ENCODE results near the gene NUMBL. TPM values are rescaled to one million over a fixed set of nuclear protein-coding genes. Genes with fewer than 3 reads are reported as not detected.
A peak's percentile ranks its signal among the peaks of the same experiment; 100 is the strongest.

Gene NUMBL
- total and polyA plus RNA-seq, 4 donors: 9.8 to 95.4 (median 61.0) TPM

DNA sequence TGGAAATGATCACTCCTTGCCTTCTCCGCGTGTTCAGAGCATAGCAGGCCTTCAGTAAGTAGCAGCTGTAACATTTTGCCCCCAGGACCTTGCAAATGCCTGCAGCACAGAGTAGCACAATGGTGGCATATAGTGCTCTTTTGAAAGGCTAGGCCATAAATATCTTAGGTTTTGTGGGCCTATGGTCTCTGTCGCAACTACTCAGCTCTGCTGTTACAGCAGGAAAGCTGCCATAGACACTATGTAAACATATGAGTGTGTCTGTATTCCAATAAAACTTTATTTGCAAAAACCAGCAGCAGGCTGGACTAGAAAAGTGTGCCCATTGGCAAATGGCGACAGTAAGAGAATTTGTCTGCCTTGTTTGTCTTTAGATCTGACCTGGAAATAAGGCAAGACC, 35.8 kb upstream of the NUMBL start:
- Histone ChIP-seq H3K4me1 (ENCODE audit: control insufficient read depth in 1 of 2, insufficient read depth in 2 of 2, low read length in 2 of 2) (no peaks in the 10 kb centered on the region), H3K36me3 (ENCODE audit: control insufficient read depth in 1 of 2, insufficient read depth in 2 of 2, low read length in 1 of 2) (peaks cover 2 to 4% of the 10 kb centered on the region in 2 donors), H3K27ac (ENCODE audit: low read depth in 1 of 2, low read length in 2 of 2) (no peak overlapping the region), H3K4me3 (ENCODE audit: low read length in 2 of 2) (no peak overlapping the region), H3K27me3 (ENCODE audit: control insufficient read depth in 1 of 2, insufficient read depth in 2 of 2, low read length in 1 of 2) (no peaks in the 10 kb centered on the region), H3K9me3 (ENCODE audit: control insufficient read depth, low read length) (no peaks in the 10 kb centered on the region)
- DNase-seq (no peak), ATAC-seq (ENCODE audit: low FRiP score) (no peak)
- intact Hi-C loops (cut with DNase I): no loop called here
- 97 to 98% methylated on average over 4 of the region's 4 CpGs for WGBS, 2 donors

DNA sequence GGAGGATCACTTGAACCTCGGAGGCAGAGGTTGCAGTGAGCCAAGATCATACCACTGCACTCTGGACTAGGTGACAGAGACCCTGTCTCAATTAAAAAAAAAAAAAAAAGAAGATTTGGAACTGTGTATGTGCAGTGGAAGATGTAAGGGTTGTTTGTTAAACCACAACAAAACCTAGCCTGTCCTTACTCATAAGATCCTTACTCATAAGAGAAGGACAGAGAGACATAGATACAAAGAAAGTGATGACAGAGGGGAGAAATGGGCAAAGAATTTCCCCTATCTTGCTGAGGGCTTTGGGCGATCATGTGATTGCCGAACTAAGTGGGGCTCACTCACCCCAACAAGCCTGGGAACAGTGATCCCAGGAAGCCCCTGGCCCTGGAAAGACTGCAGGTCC, 34.4 kb upstream of the NUMBL start:
- H3K4me3 ChIP-seq (ENCODE audit: low read length in 2 of 2): no peak overlapping the region
- H3K9me3 ChIP-seq (ENCODE audit: control insufficient read depth, low read length): no peaks in the 10 kb centered on the region
- ATAC-seq (ENCODE audit: low FRiP score): no peak
- WGBS, 2 donors: 95 to 96% methylated on average over 3 of the region's 3 CpGs
- intact Hi-C loops (cut with DNase I): no loop called here
- DNase-seq: no peak
- H3K4me1 ChIP-seq (ENCODE audit: control insufficient read depth in 1 of 2, insufficient read depth in 2 of 2, low read length in 2 of 2): no peaks in the 10 kb centered on the region
- H3K27ac ChIP-seq (ENCODE audit: low read depth in 1 of 2, low read length in 2 of 2): no peak overlapping the region
- peaks cover 0 to 2% of the 10 kb centered on the region in 2 donors for H3K36me3 ChIP-seq (ENCODE audit: control insufficient read depth in 1 of 2, insufficient read depth in 2 of 2, low read length in 1 of 2)
- no peaks in the 10 kb centered on the region for H3K27me3 ChIP-seq (ENCODE audit: control insufficient read depth in 1 of 2, insufficient read depth in 2 of 2, low read length in 1 of 2)

DNA sequence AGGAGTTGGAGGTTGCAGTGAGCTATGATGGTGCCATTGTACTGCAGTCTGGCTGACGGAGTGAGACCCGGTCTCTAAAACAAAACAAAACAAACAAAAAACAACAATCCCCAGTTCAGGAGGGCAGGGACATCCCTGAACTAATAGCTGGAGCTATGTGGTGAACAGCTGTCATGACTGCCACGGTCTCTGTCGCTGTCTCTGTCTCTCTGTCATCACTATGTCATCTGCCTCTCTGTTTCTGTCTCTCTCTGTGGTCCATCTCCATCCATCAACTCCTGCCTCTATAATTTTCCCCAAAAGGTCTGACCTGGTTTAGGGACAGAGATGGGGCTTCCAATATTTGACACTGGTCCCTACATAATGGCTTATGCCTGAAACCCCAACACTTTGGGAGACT, 33.9 kb upstream of the NUMBL start:
- Histone ChIP-seq H3K27me3 (ENCODE audit: control insufficient read depth in 1 of 2, insufficient read depth in 2 of 2, low read length in 1 of 2) (no peaks in the 10 kb centered on the region), H3K9me3 (ENCODE audit: control insufficient read depth, low read length) (no peaks in the 10 kb centered on the region), H3K4me1 (ENCODE audit: control insufficient read depth in 1 of 2, insufficient read depth in 2 of 2, low read length in 2 of 2) (no peaks in the 10 kb centered on the region), H3K4me3 (ENCODE audit: low read length in 2 of 2) (no peak overlapping the region), H3K27ac (ENCODE audit: low read depth in 1 of 2, low read length in 2 of 2) (no peak overlapping the region), H3K36me3 (ENCODE audit: control insufficient read depth in 1 of 2, insufficient read depth in 2 of 2, low read length in 1 of 2) (peaks cover 0 to 2% of the 10 kb centered on the region in 2 donors)
- ATAC-seq (ENCODE audit: low FRiP score): no peak
- 88 to 93% methylated on average over 4 of the region's 4 CpGs for WGBS, 2 donors
- intact Hi-C loops (cut with DNase I): no loop called here
- DNase-seq: no peak

DNA sequence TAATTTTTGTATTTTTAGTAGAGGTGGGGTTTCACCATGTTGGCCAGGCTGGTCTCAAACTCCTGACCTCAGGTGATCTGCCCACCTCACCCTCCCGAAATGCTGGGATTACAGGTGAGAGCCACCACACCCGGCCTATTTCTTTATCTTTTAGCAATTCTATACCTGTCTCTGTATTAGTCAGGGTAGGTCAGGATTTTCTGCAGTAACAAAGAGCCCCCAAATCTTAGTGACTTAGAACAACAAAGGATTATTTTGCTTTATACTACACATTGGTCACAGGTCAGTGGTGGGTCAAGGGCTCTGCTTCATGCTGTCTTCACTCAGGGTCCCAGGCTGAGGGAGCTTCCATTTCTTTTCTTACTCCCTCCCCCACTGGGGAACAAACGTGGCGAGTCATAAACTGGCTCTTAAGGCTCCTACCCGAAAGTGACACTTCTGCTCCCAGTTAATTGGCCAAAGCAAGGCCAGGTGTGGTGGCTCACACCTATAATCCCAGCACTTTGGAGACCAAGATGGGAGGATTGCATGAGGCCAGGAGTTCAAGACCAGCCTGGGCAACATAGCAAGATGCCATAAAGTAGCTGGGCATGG, 33.3 kb upstream of the NUMBL start:
- no peak overlapping the region for H3K27ac ChIP-seq (ENCODE audit: low read depth in 1 of 2, low read length in 2 of 2)
- H3K4me3 ChIP-seq (ENCODE audit: low read length in 2 of 2): no peak overlapping the region
- WGBS, 2 donors: 89 to 91% methylated on average over 5 of the region's 5 CpGs
- intact Hi-C loops (cut with DNase I): no loop called here
- no peaks in the 10 kb centered on the region for H3K9me3 ChIP-seq (ENCODE audit: control insufficient read depth, low read length)
- no peaks in the 10 kb centered on the region for H3K27me3 ChIP-seq (ENCODE audit: control insufficient read depth in 1 of 2, insufficient read depth in 2 of 2, low read length in 1 of 2)
- no peaks in the 10 kb centered on the region for H3K4me1 ChIP-seq (ENCODE audit: control insufficient read depth in 1 of 2, insufficient read depth in 2 of 2, low read length in 2 of 2)
- DNase-seq (no peak), ATAC-seq (ENCODE audit: low FRiP score) (no peak)
- peaks cover 0 to 2% of the 10 kb centered on the region in 2 donors for H3K36me3 ChIP-seq (ENCODE audit: control insufficient read depth in 1 of 2, insufficient read depth in 2 of 2, low read length in 1 of 2)

DNA sequence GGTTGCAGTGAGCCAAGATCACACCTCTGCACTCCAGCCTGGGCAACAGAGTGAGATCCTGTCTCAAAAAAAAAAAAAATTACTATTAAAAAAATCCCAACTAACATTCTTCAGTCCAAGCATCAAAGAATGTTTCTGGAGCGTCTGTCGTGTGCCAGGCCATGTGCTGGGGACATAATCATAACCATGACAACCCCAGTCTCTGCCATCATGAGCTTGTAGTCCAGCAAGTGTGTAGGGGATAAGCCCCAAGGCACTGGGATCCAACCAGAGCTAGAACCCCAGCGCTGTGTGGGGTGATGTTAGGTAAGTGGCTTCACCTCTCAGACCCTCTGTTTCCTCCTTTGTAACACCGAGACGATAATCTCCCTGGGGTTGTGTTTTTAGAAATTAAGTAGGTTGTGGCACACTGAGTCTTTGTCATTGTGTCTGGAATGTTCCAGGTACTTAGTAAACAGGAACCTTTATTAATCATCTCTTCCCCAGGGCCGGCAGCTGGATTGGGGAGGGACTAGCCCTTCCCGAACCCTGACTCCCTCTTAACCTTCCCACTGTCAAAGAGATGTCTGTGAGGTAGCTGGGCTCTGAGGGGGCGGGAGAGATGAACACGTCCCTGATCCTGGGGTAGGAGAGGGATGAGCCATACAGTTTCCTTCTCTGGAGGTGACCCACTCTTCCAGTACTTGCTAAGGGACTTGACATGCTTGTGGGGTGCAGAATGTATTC, 31.6 kb upstream of the NUMBL start:
- no peak overlapping the region for H3K4me3 ChIP-seq (ENCODE audit: low read length in 2 of 2)
- peaks cover 0 to 2% of the 10 kb centered on the region in 2 donors for H3K36me3 ChIP-seq (ENCODE audit: control insufficient read depth in 1 of 2, insufficient read depth in 2 of 2, low read length in 1 of 2)
- intact Hi-C loops (cut with DNase I): no loop called here
- WGBS, 2 donors: 71 to 77% methylated on average over 9 of the region's 9 CpGs
- H3K4me1 ChIP-seq (ENCODE audit: control insufficient read depth in 1 of 2, insufficient read depth in 2 of 2, low read length in 2 of 2): no peaks in the 10 kb centered on the region
- H3K27me3 ChIP-seq (ENCODE audit: control insufficient read depth in 1 of 2, insufficient read depth in 2 of 2, low read length in 1 of 2): no peaks in the 10 kb centered on the region
- H3K27ac ChIP-seq (ENCODE audit: low read depth in 1 of 2, low read length in 2 of 2): no peak overlapping the region
- DNase-seq (no peak), ATAC-seq (ENCODE audit: low FRiP score) (no peak)
- H3K9me3 ChIP-seq (ENCODE audit: control insufficient read depth, low read length): no peaks in the 10 kb centered on the region

DNA sequence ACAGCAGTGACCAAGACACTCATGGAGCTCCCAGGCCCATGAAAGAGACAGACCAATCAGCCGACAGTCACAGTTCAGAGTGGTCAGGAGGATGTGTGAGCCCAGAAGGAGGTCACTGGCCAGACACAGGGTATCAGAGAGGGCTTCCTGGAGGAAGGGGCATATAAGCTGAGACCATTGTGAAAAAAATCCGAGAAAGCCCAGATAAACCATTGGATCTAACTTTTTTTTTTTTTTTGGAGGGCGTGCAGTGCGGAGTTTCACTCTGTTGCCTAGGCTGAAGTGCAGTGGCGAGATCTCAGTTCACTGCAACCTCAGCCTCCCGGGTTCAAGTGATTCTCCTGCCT, 30.7 kb upstream of the NUMBL start:
- H3K9me3 ChIP-seq (ENCODE audit: control insufficient read depth, low read length): no peaks in the 10 kb centered on the region
- 78 to 87% methylated on average over 6 of the region's 6 CpGs for WGBS, 2 donors
- ATAC-seq (ENCODE audit: low FRiP score): no peak
- H3K4me3 ChIP-seq (ENCODE audit: low read length in 2 of 2): no peak overlapping the region
- peaks cover 0 to 2% of the 10 kb centered on the region in 2 donors for H3K36me3 ChIP-seq (ENCODE audit: control insufficient read depth in 1 of 2, insufficient read depth in 2 of 2, low read length in 1 of 2)
- H3K27ac ChIP-seq (ENCODE audit: low read depth in 1 of 2, low read length in 2 of 2): peak overlapping the region in 1 of 2 donors; percentile 81
- no peaks in the 10 kb centered on the region for H3K27me3 ChIP-seq (ENCODE audit: control insufficient read depth in 1 of 2, insufficient read depth in 2 of 2, low read length in 1 of 2)
- H3K4me1 ChIP-seq (ENCODE audit: control insufficient read depth in 1 of 2, insufficient read depth in 2 of 2, low read length in 2 of 2): no peaks in the 10 kb centered on the region
- no peak for DNase-seq
- intact Hi-C loops (cut with DNase I): no loop called here

DNA sequence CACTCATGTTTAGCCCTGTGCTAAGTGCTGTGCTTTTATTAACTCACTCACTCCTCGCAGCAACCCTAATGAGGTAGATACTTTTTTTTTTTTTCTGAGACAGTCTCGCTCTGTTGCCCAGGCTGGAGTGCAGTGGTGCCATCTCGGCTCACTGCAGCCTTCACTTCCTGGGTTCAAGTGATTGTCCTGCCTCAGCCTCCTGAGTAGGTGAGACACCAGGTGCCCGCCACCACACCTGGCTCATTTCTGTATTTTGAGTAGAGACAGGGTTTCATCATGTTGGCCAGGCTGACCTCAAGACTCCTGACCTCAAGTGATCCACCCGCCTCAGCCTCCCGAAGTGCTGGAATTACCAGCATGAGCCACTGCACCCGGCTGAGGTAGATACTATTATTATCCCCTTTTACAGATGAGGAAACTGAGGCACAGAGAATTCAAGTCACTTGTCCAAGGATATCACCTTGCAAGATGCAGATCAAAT, 29.0 kb upstream of the NUMBL start:
- DNase-seq (no peak), ATAC-seq (ENCODE audit: low FRiP score) (no peak)
- Histone ChIP-seq H3K9me3 (ENCODE audit: control insufficient read depth, low read length) (no peaks in the 10 kb centered on the region), H3K36me3 (ENCODE audit: control insufficient read depth in 1 of 2, insufficient read depth in 2 of 2, low read length in 1 of 2) (no peaks in the 10 kb centered on the region), H3K27ac (ENCODE audit: low read depth in 1 of 2, low read length in 2 of 2) (peak overlapping the region in 1 of 2 donors; percentile 17), H3K4me3 (ENCODE audit: low read length in 2 of 2) (peak overlapping the region; percentile 55 to 84), H3K27me3 (ENCODE audit: control insufficient read depth in 1 of 2, insufficient read depth in 2 of 2, low read length in 1 of 2) (no peaks in the 10 kb centered on the region), H3K4me1 (ENCODE audit: control insufficient read depth in 1 of 2, insufficient read depth in 2 of 2, low read length in 2 of 2) (no peaks in the 10 kb centered on the region)
- 31% methylated on average over 7 of the region's 7 CpGs for WGBS, 2 donors
- intact Hi-C loops (cut with DNase I): loop anchor here in 1 of 2 donors (5.0 kb wide), 1 partner anchor 78 kb away; the partner anchor contains the start of gene EGLN2

DNA sequence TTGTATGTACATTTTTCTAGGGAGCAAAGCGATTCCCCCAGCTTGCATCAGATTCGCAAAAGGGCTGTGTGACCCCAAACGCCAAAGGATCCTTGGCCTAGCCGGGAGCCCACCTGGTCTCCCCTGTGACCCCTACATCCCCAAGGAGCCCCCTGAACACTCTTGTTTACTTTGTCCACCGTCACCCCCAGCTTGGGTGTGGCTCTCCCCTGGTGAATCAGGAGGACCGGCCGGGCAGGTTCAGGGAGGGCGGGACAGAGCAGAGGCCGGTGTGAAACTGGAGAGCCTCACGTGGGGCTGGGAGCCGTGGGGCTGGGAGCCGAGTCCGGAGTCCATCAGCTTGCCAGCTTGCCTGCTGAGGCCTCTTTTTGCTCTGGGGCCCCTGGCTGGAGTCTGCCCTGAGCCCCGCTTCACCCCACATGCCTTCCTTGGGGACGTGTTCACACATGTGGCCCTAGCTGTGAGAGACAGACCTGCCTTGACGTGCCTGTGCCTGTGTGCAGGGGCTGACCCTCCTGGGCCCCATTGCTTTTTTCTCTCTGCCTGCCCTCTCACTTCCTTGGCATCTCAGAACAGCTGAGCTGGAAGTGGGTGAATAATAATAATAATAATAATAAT, 28.4 kb upstream of the NUMBL start:
- Histone ChIP-seq H3K36me3 (ENCODE audit: control insufficient read depth in 1 of 2, insufficient read depth in 2 of 2, low read length in 1 of 2) (no peaks in the 10 kb centered on the region), H3K4me1 (ENCODE audit: control insufficient read depth in 1 of 2, insufficient read depth in 2 of 2, low read length in 2 of 2) (no peaks in the 10 kb centered on the region), H3K27me3 (ENCODE audit: control insufficient read depth in 1 of 2, insufficient read depth in 2 of 2, low read length in 1 of 2) (no peaks in the 10 kb centered on the region), H3K27ac (ENCODE audit: low read depth in 1 of 2, low read length in 2 of 2) (peak overlapping the region in 1 of 2 donors; percentile 94), H3K4me3 (ENCODE audit: low read length in 2 of 2) (peak overlapping the region; percentile 55 to 84), H3K9me3 (ENCODE audit: control insufficient read depth, low read length) (no peaks in the 10 kb centered on the region)
- ATAC-seq (ENCODE audit: low FRiP score) (no peak), DNase-seq (peak; percentile 70 to 87)
- intact Hi-C loops (cut with DNase I): loop anchor here in 1 of 2 donors (5.0 kb wide), 1 partner anchor 78 kb away; the partner anchor contains the start of gene EGLN2
- WGBS, 2 donors: 2 to 3% methylated on average over 16 of the region's 16 CpGs
